Upper lobe of left lung (tissue), 4 donors: ENCODE results near the gene ZNG1E.
A peak's percentile ranks its signal among the peaks of the same experiment; 100 is the strongest.
"Not testable (repeated sequence)": the region's sequence is repeated elsewhere in the genome, so short reads cannot be mapped to it uniquely, and the experiment has no call there.

Experiments used
- CTCF ChIP-seq, 6 experiments: fragments of 450-650 bp in 4 of 6; fragments of 200-600 bp in 2 of 6; sonication (generic) in 2 of 6; IDR thresholded peaks; one replicate each; pipeline ENCODE4 v1.5.1; 2016 to 2019; ENCODE audit warnings: antibody characterized with exemption in 6 of 6
- EP300 ChIP-seq, 4 donors: sonication (generic); formaldehyde crosslinking; IDR thresholded peaks; one replicate each; pipeline ENCODE4 v1.5.1; 2017; ENCODE audit warnings: antibody characterized with exemption in 4 of 4, control low read depth in 2 of 4
- POLR2A ChIP-seq, 4 donors: fragments of 450-650 bp; IDR thresholded peaks; one replicate each; pipeline ENCODE4 v1.5.1; 2016 to 2017; ENCODE audit warnings: antibody characterized with exemption in 4 of 4, mild to moderate bottlenecking in 2 of 4
- POLR2AphosphoS5 ChIP-seq, 2 donors: sonication (generic); formaldehyde crosslinking; IDR thresholded peaks; one replicate each; pipeline ENCODE4 v1.5.1; 2017; ENCODE audit warnings: antibody characterized with exemption in 2 of 2

- TF ChIP-seq CTCF (IDR thresholded peaks at IDR 0.05): peak in 1 of 6 experiments; percentile 9
- TF ChIP-seq POLR2A, POLR2AphosphoS5, EP300 (IDR thresholded peaks at IDR 0.05): not testable (repeated sequence)
Observed at GRCh38 chr9:65678533-65678932, 2.8 kb downstream of the ZNG1E start.
